ENCODE data around the gene SPTLC1. TPM values are rescaled to one million over a fixed set of nuclear protein-coding genes. Genes with fewer than 3 reads are reported as not detected.
A peak's percentile ranks its signal among the peaks of the same experiment; 100 is the strongest.
"Not testable (repeated sequence)": the region's sequence is repeated elsewhere in the genome, so short reads cannot be mapped to it uniquely, and the experiment has no call there.

The SPTLC1 gene, protein sequence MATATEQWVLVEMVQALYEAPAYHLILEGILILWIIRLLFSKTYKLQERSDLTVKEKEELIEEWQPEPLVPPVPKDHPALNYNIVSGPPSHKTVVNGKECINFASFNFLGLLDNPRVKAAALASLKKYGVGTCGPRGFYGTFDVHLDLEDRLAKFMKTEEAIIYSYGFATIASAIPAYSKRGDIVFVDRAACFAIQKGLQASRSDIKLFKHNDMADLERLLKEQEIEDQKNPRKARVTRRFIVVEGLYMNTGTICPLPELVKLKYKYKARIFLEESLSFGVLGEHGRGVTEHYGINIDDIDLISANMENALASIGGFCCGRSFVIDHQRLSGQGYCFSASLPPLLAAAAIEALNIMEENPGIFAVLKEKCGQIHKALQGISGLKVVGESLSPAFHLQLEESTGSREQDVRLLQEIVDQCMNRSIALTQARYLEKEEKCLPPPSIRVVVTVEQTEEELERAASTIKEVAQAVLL
- 44.0 TPM for total RNA-seq

DNA sequence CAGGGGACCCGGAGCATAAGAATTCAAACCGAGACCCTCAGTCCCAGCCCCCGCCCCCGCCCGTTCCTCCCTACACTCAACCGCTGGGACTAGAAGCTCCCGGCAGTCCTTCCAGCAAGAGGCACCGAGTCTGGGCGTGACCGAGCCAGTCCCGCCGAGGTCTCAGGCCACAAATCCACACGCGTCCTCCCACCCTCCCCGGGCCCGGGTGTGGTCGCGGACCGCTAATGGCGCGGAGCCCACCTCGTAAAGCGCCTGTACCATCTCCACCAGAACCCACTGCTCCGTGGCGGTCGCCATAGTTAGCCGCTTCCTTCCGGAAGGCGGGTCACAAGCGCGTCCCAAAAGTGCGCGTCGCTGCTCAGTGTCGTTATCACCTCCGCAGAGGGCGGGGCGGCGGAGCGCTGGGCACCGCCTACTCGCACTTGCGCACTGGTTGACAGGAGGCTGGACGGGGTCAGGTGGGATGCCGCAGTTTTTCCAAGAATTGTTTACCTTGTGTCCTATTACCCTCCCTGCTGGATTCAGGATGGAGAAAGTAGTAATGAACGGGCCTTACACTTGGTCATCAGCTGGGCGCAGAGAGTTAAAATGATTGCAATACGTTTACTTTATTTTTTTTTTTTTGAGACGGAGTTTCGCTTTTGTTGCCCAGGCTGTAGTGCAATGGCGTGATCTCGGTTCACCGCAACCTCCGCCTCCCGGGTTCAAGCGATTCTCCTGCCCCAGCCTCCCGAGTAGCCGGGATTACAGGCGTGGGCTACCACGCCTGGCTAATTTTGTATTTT lies at the start of gene SPTLC1:
SPTLC1 (minus strand) TSS at position 343 of the 788 bp plus-strand sequence; CDS start at position 300, 43 bp downstream.
- Histone ChIP-seq H3K27me3 (ENCODE audit: insufficient read depth, low read length) (no peaks in the 10 kb centered on the region), H3K4me3 (ENCODE audit: low read length) (peak within 1 kb of the TSS; percentile 74), H3K9me3 (ENCODE audit: low read depth, low read length) (no peaks in the 10 kb centered on the region), H3K4me1 (ENCODE audit: insufficient read depth, low read length) (peaks cover 22% of the 10 kb centered on the region)

DNA sequence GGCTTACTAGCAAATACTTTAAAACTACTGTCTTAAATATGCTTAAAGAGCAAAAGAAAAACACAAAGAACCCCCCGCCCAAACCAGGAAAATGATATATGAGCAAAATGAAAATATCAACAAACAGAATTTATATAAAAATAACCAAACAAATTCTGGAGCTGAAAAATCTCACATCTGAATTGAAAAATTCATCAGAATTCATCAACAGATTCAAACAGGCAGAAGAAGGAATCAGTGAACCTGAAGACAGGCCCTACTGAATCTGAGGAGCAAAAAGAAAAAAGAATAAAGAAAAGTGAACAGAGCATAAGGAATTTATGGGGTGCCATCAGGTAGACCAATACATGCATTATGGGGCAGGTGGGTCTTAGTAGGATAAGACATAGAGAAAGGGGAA lies 49.8 kb upstream of the SPTLC1 start:
- no peak overlapping the region for H3K4me3 ChIP-seq (ENCODE audit: low read length)
- peaks cover 6% of the 10 kb centered on the region for H3K9me3 ChIP-seq (ENCODE audit: low read depth, low read length)
- no peaks in the 10 kb centered on the region for H3K27me3 ChIP-seq (ENCODE audit: insufficient read depth, low read length)
- H3K4me1 ChIP-seq (ENCODE audit: insufficient read depth, low read length): no peaks in the 10 kb centered on the region

DNA sequence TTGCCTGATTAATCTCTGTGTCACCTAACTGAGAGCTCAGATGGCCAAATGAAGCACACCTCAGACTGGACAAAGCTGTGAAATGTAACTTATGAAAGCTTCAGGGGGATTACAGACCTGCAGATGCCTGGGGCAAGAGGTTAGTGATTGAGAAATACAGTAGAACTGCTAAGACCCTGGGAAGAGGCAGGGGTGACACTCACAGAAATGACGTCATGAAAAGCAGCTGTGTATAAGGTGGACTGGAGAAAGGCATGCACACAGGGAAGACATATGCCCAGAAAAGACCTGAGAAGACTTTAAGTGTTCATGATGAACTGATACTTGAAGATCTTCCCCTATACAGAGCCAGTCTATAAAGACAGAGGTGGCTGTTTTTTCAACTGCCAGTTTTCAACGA lies 49.3 kb upstream of the SPTLC1 start:
- H3K9me3 ChIP-seq (ENCODE audit: low read depth, low read length): peaks cover 6% of the 10 kb centered on the region
- H3K4me1 ChIP-seq (ENCODE audit: insufficient read depth, low read length): no peaks in the 10 kb centered on the region
- H3K27me3 ChIP-seq (ENCODE audit: insufficient read depth, low read length): no peaks in the 10 kb centered on the region
- H3K4me3 ChIP-seq (ENCODE audit: low read length): no peak overlapping the region

DNA sequence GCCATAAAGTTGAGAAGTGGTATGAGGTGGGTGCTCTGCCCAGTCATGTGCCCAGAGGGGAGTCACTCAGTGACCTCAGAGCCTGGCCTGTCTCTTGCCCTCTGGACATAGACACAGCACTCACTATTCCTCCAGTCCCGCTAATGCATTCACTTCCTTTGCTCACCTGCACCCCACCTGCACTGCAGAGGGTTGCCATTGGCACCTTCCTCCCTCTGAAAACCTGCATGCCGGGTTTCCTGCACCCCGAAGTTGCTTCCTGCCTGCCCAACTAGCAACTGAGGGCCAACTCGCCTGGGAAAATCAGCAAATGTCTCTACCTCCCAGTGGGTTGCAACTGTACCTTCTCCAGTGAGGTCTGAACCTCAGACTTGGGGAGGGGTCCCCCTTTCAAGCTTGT lies 48.1 kb upstream of the SPTLC1 start:
- no peak overlapping the region for H3K4me3 ChIP-seq (ENCODE audit: low read length)
- H3K27me3 ChIP-seq (ENCODE audit: insufficient read depth, low read length): no peaks in the 10 kb centered on the region
- H3K9me3 ChIP-seq (ENCODE audit: low read depth, low read length): peaks cover 6% of the 10 kb centered on the region
- no peaks in the 10 kb centered on the region for H3K4me1 ChIP-seq (ENCODE audit: insufficient read depth, low read length)

DNA sequence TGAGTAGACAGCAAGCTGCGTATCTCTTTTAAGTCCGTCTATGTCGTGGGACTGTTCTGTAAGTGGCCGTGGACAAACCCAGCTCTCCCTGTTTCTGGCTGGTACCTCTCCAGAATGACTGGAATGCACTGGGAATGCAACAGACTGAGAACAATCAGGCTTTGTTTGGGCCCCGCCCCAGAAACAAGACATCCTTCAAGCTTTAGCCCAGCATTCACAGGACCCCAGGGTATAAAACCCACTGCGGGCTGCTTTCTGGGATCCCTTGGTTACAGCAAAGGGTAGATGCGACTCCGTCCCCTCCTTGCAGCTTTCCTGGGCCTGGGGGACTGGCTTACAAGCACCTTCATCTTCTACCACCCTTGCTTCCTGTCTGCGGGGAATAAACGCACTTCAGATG lies 45.6 kb upstream of the SPTLC1 start:
- Histone ChIP-seq H3K9me3 (ENCODE audit: low read depth, low read length) (peaks cover 5% of the 10 kb centered on the region), H3K4me1 (ENCODE audit: insufficient read depth, low read length) (no peaks in the 10 kb centered on the region)

DNA sequence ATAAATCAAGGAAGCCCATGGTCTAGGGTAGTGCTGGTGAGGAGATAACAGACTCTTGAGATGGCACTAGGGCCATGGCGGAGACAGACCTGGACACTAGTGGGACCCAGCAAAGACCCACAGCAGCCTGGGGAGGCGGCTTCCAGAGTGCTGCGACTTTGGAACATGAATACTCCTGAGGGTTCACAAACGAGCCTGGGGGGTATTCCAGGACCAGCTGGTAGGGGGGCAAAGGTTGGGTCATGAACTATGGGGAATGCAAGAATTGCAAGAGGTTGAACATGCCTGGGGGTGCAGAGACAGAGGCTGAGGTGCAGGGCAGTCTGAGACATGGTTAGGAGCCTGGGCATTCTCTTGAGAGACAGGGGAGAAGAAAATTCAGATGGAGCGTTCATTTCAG lies 43.8 kb upstream of the SPTLC1 start:
- H3K4me1 ChIP-seq (ENCODE audit: insufficient read depth, low read length): no peaks in the 10 kb centered on the region
- H3K27me3 ChIP-seq (ENCODE audit: insufficient read depth, low read length): no peaks in the 10 kb centered on the region
- no peaks in the 10 kb centered on the region for H3K9me3 ChIP-seq (ENCODE audit: low read depth, low read length)
- H3K4me3 ChIP-seq (ENCODE audit: low read length): no peak overlapping the region

More for the DNA sequence above, 45.6 kb upstream of the SPTLC1 start:
- Histone ChIP-seq H3K27me3 (ENCODE audit: insufficient read depth, low read length) (no peaks in the 10 kb centered on the region), H3K4me3 (ENCODE audit: low read length) (no peak overlapping the region)

DNA sequence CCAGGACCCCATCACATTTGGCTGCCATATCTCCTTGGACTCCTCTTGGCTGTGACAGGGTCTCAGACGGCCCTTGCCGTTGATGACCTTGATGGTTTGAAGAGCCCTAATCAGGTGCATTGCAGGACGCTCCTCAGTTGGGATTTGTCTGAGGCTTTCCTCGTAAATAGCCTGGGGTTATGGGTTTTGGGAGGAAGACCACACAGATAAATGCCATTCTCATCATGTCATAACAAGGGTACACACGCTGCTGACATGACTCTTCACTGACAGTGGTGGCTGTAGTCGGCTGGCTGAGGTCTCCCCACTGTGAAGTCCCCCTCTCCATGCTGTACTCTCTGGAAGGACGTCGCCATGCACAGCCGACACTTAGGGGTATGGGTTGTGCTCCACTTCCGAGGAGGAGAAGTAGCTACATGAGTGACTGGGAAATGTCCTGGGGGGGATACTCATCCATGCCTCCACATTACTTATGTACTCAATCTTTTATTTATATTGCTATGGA lies 42.9 kb upstream of the SPTLC1 start:
- Histone ChIP-seq H3K9me3 (ENCODE audit: low read depth, low read length) (no peaks in the 10 kb centered on the region), H3K27me3 (ENCODE audit: insufficient read depth, low read length) (no peaks in the 10 kb centered on the region), H3K4me1 (ENCODE audit: insufficient read depth, low read length) (no peaks in the 10 kb centered on the region), H3K4me3 (ENCODE audit: low read length) (no peak overlapping the region)

DNA sequence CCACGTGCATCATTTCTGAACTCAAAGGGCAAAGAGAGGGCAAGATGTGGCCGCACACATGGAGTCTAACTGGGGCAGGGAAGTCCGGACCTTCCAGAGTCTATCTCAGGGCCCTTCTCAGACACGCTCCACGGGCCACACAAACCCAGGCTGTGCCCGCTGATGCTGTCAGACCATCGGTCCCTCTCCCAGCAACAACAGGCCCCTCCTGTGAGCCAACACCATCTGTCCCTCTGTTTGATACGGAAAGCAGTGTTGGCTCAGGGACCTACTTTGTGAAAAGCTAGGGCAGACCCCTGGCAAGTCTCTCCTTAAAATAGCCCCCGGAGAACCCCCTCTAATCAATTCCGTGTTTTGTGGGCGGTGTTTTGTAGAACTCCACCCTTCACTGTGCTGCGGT lies 40.5 kb upstream of the SPTLC1 start:
- not testable (repeated sequence) for H3K4me3 ChIP-seq (ENCODE audit: low read length); H3K4me1 ChIP-seq (ENCODE audit: insufficient read depth, low read length); H3K27me3 ChIP-seq (ENCODE audit: insufficient read depth, low read length); H3K9me3 ChIP-seq (ENCODE audit: low read depth, low read length)

DNA sequence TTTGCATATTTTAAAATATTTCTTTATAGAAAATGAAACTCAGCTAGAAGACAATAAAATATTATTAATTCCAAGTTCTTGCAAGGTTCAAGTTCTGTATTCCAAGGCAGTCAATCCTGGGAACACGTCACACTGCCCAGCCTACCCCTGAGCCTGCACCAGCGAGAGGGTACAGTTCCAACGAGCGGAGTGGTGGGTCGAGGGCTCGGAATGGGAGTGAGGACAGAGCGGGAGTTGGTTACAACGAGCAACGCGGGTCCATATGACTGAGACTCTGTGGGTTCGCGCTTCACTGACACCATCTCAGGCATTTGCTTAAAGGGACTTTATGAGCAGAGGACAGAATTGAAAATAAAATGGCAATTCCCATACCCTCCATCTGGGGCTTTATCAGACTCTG lies 40.0 kb upstream of the SPTLC1 start:
- Histone ChIP-seq H3K4me3 (ENCODE audit: low read length) (no peak overlapping the region), H3K4me1 (ENCODE audit: insufficient read depth, low read length) (no peaks in the 10 kb centered on the region), H3K9me3 (ENCODE audit: low read depth, low read length) (no peaks in the 10 kb centered on the region), H3K27me3 (ENCODE audit: insufficient read depth, low read length) (no peaks in the 10 kb centered on the region)

DNA sequence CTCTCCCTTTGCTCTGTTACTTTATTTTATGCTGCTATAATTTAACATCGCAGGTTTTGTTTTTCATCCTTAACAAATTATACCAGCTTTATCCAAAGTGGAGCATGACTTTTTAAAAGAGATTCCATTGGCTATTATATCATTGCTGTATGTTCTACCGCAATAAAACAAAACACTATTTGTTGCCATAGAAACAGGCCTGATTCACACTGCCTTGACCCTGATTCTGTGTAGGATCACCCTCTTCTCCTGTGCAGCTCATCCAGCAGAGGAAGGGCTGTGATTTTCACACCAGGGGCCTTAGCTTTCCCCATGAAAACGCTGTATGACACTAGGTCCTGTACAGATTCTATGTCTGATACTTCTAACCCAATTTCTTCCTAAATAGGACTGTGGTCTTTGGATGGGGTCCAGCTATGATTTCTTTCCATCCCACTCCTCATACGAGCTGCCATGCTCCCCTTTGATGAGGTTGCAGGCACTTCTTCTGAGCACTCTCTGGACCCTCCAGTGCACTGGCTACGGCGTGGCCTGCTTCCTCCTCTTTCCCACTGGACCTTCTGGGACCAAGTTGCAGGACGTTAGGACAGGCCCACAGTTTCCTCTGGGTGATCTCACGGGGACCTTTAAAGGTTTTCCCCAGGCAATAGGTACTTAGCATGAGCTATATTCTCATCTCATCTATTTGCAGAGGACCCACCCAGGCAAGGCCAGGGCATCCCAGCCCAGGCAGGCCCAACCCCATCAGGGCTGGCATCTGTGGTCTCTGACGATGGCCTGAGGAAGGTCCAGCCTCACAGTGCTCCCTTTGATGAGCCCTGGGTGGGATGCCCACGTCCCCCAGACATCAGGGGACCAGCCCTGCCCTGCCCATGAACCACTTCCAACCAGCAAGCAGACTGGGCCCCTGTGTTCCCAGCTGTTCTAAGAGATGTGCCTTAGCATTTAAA lies 38.5 kb upstream of the SPTLC1 start:
- not testable (repeated sequence) for H3K4me3 ChIP-seq (ENCODE audit: low read length); H3K27me3 ChIP-seq (ENCODE audit: insufficient read depth, low read length); H3K4me1 ChIP-seq (ENCODE audit: insufficient read depth, low read length); H3K9me3 ChIP-seq (ENCODE audit: low read depth, low read length)

DNA sequence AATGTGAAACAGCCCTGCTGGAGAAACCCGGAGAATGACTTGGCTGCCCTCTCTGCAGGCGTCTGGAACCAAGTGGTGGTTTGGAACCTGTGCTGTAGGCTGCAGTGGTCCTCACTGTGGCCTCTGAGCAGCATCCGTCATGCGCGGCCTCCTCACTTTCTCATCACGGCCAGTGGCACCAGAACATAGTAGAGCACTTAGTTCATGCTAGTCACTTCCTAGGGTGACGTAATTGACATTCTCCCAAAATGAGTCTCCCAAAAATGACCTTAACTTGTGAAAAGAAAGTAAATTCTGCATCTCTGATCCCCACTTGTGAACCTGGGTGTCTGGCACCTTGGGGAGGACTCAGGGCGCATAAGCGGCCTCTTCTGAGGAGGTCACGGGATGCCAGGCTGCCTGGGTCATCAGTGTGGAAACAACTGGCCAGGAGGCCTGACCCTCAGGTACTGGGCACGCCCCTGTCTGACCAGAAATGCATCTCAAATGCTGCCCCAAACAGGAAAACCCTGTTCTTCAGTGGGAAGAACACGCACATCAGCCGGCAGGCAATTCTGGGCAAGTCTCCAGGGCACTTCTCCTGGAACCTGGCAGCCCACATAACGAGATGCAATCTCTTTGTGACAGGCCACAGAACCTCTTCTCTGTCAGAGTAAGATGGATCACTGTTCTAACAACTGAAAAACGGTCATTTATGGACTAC lies 36.6 kb upstream of the SPTLC1 start:
- H3K4me1 ChIP-seq (ENCODE audit: insufficient read depth, low read length): peaks cover 10% of the 10 kb centered on the region
- H3K9me3 ChIP-seq (ENCODE audit: low read depth, low read length): no peaks in the 10 kb centered on the region
- no peaks in the 10 kb centered on the region for H3K27me3 ChIP-seq (ENCODE audit: insufficient read depth, low read length)
- H3K4me3 ChIP-seq (ENCODE audit: low read length): no peak overlapping the region

DNA sequence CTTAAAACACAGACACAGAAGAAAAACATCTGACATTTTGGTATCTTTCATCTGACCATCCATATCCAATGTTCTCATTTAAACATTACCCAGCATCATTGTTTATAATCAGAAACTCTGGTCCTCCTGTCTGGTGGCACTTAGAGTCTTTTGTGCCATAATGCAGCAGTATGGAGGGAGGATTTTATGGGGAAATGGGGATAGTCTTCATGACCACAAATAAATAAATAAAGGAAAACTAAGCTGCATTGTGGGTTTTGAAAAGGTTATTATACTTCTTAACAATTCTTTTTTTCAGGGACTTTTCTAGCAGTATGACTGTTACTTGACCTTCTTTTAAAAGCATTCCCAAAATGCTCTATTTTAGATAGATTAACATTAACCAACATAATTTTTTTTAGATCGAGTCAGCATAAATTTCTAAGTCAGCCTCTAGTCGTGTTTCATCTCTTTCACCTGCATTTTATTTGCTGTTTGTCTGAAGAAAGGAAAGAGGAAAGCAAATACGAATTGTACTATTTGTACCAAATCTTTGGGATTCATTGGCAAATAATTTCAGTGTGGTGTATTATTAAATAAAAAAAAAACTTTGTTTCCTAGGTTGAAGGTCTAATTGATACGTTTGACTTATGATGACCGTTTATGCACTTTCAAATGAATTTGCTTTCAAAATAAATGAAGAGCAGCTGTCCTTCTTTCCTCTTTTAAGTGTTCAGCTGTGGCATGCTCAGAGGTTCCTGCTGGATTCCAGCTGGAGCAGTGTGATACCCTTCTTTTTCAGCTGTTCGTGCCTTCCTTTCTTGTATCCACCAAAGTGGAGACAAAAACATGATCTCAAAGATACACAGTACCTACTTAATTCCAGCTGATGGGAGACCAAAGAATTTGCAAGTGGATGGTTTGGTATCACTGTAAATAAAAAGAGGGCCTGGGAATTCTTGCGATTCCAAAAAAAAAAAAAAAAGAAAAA lies 35.6 kb upstream of the SPTLC1 start:
- H3K4me3 ChIP-seq (ENCODE audit: low read length); H3K9me3 ChIP-seq (ENCODE audit: low read depth, low read length); H3K27me3 ChIP-seq (ENCODE audit: insufficient read depth, low read length): not testable (repeated sequence)
- peaks cover 15% of the 10 kb centered on the region for H3K4me1 ChIP-seq (ENCODE audit: insufficient read depth, low read length)

DNA sequence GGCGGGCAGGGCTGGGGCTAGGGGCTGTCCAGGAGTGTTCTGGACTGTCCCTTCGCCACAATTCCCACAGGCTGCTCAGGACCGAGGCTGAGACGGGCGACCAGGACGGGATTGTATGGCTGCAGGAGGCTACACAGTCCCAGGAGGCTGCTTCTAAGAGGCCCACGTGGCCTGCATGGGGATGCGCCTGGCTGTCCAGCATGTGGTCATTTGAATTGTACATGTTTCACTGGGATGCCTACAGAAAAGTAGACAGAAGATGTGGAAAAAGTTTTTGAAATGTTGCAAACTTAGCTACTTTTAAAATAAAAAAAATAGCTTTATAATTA lies 32.6 kb upstream of the SPTLC1 start:
- H3K9me3 ChIP-seq (ENCODE audit: low read depth, low read length): no peaks in the 10 kb centered on the region
- H3K4me3 ChIP-seq (ENCODE audit: low read length): no peak overlapping the region
- peaks cover 15% of the 10 kb centered on the region for H3K4me1 ChIP-seq (ENCODE audit: insufficient read depth, low read length)
- no peaks in the 10 kb centered on the region for H3K27me3 ChIP-seq (ENCODE audit: insufficient read depth, low read length)
